ENCODE data around the gene SMIM23.
"Not testable (repeated sequence)": the region's sequence is repeated elsewhere in the genome, so short reads cannot be mapped to it uniquely, and the experiment has no call there.

SMIM23 gene

DNA sequence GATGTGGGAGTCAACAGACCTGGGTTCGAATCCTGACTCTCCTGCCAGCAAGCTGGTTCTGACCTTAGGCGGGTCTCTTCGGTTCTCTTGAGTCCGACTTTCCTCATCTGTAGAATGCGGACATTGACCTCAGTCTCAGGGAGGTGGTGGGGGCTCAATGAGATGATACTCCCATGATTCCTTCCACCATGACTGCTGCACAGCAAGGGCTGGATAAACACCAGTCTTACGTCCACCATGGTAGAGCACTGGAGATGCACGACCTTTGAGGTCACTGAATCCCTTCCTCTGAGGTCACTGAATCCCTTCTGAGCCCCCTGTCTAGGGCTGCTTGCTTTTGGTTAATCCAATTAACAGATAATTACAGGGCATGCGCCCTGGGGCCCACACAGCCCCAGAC, 12.5 kb upstream of the SMIM23 start:
- DNase-seq (ENCODE audit: low spot score) = no peak

DNA sequence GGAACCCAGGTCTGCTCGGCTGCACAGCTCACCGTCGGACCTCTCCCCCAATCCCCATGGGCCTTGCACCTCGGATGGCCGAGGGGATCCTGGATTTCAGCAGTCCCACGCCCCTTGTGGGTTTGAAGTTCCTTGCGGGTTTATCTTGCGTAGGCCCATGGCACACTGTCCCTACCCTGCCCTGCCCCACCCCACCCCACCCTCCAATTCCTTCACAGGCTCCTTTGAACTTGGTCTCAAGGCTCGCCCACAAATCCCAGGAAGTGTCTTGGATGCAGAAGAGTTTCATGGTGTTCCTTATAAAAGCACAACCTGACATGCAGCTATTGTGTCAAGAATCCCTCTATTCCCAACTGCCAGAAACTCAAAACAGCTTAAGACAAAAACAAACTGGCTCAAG, 11.2 kb upstream of the SMIM23 start:
- DNase-seq (ENCODE audit: low spot score) = no peak

DNA sequence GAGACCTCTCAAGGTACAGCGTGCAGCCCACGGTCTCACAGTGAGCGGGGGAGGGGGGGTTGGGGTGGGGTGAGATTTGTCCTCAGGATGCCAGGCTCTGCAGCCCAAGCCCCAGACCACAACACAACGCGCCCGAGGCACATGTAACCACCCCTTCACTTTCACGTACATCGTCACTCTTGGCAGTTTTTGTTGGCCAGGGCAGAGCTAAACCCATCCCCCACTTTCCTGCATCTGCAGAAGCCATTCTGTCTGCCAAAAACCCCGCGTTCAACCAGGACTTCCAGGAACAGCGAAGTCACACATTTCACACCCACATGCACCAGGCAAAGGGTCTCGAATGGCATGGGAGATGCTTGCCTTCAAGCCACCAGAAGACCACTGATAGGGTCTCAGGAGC, 9.4 kb upstream of the SMIM23 start:
- no peak for DNase-seq (ENCODE audit: low spot score)

- no peak for DNase-seq (ENCODE audit: low spot score)
These were observed 8.6 kb upstream of the SMIM23 start for GRCh38 chr5:171776770-171777759.

DNA sequence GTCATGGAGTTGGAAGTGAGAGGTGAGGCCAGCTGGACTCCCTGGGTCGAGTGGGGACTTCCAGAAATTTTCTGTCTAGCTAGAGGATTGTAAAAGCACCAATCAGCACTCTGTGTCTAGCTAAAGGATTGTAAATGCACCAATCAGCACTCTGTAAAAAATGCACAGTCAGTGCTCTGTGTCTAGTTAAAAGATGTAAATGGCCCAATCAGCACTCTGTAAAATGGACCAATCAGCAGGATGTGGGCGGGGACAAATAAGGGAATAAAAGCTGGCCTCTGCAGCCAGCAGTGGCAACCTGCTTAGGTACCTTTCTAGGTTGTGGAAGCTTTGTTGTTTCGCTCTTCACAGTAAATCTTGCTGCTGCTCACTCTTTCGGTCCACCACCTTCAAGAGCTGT, 3.9 kb upstream of the SMIM23 start:
- DNase-seq (ENCODE audit: low spot score) = not testable (repeated sequence)

DNA sequence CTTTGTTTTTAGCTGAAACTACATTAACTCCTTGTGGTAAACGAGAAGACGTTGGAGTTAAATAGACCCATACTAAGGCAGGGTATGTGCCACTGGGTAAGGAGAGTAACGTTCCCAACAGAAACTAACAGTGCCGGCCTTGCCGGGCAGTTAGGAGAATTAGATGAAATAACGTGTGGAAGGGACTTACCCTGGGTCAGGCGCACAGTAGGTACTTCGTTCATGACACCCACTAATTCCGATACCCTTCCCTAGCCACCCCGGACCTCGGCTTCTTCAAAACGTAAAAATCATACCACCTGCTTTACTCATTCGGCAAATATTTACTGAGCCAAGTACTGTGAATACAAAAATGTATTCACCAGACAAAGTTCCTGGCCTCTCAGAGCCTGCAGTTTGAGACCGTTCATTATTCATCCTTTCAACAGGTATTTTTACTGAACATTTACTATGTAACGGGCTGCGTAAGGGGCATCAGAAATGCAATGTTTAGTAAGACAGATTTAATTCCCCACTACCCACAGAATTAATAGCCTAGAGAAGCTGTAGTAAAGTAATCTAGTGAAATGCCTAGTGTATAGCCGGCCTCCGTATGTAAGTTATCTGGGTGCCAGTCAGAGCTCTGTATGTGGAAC, 3.2 kb upstream of the SMIM23 start:
- no peak for DNase-seq (ENCODE audit: low spot score)

GRCh38 chr5:171783051-171783450, 2.6 kb upstream of the SMIM23 start:
- no peak for DNase-seq (ENCODE audit: low spot score)

GRCh38 chr5:171789353-171789752, 3.7 kb downstream of the SMIM23 start:
- no peak for DNase-seq (ENCODE audit: low spot score)

DNA sequence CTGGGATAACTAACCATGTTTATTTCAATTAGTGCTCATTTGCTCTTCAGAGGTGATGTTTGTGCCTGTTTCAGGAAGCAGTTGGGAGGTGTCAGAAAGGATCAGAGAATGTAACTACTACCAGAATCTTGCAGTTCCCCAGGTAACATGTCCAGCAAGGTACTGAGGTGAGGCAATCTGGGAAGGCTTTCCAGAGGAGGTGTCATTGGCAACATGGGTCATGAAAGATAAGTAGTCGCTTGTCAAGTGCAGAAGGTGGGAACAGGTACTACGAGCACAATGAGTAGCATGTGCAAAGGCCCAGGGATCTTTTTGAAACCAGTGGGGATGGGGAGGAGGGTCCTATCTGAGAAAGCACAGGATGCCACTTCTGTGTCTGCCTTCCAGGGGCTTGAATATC, 4.8 kb downstream of the SMIM23 start:
- no peak for DNase-seq (ENCODE audit: low spot score)

DNA sequence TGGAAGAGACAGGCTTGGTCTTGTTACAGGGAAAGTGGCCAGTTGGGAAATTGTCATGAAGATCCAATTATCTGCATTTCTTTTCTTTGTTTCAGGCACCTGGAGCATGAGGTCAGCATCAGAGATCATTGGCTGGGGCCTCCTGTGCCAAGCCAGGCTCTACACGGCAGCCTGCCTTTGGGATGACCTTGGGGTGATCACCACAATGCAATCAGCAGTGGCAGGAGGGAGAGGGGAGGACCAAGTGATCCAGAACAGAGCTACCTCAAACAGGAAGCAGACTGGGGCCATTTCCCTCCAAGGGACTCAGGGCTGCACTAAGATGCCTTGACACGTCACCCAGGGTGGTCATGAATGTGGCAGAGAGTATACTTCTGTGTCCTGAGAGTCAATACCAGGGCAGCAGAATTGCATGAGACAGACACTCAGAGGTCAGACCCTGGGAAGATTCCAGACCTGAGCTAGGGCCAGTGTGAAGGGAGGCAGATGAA, 8.9 kb downstream of the SMIM23 start:
- no peak for DNase-seq (ENCODE audit: low spot score)

- DNase-seq (ENCODE audit: low spot score) = no peak
These were observed 9.8 kb downstream of the SMIM23 start for GRCh38 chr5:171795381-171795780.

GRCh38 chr5:171796436-171796835, 10.8 kb downstream of the SMIM23 start:
- DNase-seq (ENCODE audit: low spot score) = no peak

DNA sequence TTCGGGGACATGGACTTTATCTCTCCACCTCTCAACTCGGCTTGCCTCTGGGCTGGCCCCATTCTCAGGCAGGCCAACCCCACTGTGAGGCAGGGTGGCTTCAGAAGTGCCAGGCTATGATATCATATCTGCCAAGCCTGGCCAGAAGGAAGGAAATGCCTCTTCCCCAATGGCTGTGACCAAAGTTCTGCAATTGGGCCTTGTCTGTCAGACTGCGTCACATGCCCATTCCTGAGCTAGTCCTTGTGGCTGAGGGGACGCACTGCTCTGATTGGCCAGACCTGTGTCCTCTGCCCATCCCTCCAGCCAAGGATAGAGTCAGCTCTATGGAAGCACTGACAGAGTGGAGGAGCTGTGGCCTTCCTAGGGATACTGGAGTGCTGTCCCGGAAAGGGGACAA, 11.9 kb downstream of the SMIM23 start:
- no peak for DNase-seq (ENCODE audit: low spot score)

DNA sequence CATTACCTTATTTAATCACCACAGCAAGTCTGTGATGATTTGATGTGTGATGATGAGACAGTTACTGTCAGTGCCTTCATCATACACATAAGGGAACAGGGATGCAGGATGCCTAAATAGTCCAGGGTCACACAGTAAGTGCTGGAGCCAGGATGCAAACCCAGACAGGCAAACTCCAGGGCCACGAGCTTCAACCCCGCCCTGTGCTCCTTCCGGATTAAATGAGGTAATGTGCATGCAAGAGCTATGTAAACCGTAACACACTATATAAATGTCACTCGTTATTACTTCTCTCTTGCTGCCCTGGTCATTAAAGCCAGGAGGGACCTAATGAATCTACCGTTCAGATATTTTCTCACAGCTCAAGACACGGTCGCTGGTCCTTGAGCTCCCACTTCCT, 12.8 kb downstream of the SMIM23 start:
- no peak for DNase-seq (ENCODE audit: low spot score)

DNA sequence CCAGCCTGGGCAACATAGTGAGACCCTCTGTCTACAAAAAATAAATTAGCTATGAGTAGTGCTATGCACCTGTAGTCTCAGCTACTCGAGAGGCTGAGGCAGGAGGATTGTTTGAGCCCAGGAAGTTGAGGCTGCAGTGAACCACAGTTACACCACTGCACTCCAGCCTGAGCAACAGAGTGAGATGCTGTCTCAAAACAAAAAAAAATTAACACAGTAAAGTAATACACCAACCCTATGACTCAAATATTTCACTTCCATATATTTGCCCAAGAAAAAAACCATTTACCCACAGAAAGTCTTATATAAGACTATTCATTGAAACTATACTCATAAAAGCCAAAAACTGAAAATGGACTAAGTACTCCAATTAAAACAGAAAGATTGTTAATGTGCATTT, 16.2 kb downstream of the SMIM23 start:
- no peak for DNase-seq (ENCODE audit: low spot score)

DNA sequence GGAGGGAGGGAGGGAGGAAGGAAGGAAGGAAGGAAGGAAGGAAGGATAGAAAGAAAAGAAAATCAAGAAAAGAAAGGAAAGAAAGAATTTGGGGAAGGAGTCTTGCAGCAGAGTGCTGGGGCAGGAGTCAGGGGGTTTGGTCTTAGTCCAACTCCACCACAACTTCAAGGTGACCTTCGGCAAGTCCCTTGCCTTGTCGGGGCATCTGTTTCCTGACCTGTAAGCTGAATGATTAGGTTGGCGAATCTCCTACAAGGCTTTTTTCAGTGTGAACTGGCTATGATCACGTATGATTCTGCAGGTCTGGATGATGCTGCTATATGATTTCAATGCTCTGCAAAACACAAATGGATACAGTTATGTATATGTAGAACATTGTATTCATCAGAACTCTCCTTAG, 20.1 kb downstream of the SMIM23 start:
- DNase-seq (ENCODE audit: low spot score) = no peak

DNA sequence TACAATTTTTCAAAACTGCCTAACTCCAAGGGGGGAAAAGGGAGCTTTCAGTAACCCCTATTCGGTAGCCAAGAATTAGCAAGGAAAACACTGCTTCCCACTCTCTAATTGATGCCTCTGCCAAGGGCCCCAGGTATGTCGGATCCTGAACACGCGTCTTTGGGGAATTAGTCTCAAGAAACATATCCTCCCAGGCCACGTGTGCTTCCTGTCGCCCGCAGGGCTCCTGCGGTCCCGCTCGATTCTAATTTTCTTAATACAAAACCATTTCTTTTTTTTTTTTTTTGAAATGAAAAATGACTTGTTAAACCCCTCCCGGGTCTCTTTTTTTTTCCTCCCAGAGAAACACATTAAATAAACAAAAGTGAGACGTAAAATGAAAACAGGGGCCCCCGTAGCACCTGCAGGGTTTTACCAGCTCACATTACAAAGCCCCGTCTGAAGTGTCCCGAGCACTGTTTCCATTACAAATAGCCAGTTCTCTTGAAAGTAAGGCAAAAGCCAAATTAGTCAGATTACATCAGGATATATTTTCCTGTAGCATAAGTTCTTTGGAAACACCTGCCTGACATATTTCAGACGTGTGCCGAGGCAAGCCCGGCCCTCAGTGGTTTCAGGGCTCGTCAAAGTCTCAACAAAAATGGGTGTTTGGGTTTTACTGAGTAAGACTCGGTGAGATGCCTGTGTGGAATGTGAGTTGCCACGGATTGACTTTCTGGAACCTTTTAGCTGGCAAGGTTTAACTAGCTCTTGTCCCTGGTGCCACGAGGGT, 21.5 kb downstream of the SMIM23 start:
- no peak for DNase-seq (ENCODE audit: low spot score)

DNA sequence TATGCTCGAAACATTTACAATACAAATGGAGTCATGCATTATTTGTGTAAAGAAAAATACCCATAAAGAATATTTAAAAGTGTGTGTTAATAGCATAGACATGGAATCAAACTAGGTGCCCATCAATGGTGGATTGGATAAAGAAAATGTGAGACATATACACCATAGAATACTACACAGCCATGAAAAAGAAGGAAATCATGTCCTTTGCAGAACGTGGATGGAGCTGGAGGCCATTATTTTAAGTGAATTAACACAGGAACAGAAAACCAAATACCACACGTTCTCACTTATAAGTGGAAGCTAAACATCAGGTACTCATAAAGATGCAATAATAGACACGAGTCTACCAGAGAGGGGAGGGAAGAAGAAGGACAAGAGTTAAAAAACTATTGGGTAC, 22.8 kb downstream of the SMIM23 start:
- DNase-seq (ENCODE audit: low spot score) = no peak

DNA sequence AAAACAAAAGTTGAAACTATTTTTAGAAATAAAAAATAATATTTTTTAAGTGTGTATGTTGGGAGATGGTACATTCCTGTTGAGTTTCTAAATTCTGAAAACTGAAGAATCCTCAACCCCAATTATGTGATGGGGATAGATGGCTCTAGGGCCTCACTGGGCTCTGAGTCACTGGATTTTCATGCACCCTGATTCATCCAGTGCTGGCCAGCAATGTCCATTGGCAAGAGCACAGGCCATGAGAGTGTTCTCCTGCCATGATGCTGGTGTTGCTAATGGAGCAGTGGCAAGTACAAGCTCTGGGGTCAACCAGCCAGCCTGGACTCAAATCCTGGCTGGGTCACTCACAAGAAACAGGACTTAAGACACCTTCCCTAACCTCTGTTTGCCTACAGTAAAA, 23.3 kb downstream of the SMIM23 start:
- no peak for DNase-seq (ENCODE audit: low spot score)

DNA sequence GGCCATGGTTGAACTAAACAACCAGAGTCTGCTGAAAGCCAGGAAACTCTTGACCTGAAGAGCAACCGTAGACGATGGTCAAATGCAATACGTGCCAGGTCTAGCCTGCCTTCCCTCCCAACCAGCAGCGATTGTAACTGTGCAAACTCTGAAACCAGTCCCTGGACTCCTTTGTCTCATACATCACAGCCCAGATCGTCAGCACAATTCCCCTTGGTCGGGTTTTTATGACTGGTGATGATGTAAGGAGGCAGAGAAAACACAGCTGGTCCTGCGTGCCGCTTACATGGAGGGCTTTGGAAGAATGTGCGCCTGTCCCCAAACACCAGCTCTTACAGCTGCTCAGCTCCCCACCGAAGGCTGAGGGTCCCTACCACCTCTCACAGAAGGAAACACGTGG, 24.6 kb downstream of the SMIM23 start:
- no peak for DNase-seq (ENCODE audit: low spot score)

GRCh38 chr5:171813270-171813669, 27.7 kb downstream of the SMIM23 start:
- no peak for DNase-seq (ENCODE audit: low spot score)

DNA sequence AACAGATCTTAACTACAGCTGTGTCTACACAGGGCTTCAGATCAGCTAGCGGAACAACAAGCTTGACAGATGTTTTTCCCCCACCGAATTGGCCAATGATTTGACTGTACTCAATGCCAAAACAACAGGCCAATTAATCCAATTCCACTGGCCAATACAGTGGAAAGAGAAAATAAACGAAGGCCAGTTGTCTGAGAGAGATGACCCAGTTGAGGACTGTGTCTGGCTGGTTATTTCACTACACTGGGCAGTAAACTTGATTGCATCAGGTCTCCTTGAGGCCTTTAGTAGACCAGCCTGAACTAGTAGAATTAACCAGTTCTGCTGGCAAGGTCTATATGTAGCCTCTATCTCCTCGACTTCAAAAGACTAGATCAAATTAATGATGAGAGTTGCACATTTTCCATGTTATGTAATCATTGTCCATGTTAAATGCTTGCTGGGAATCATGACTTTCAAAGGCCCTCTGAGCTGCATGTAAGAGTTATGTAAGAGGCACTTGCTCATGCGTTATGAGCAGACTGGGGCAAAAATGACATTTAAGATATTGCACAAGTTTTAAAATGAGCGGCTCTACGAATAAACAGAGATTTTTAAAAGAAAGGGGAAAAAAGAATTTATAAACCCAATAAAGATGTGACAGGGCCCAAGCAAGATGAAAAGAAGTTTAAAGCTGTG, 28.3 kb downstream of the SMIM23 start:
- no peak for DNase-seq (ENCODE audit: low spot score)

All from HuH-7.5 (cell line).